ENCODE data around the gene AP2B1. TPM values are rescaled to one million over a fixed set of nuclear protein-coding genes. Genes with fewer than 3 reads are reported as not detected.

Gene AP2B1
- polyA plus RNA-seq, 1 of the 3 experiments (the other 2 are of a cell fraction), result 97.8 TPM

DNA sequence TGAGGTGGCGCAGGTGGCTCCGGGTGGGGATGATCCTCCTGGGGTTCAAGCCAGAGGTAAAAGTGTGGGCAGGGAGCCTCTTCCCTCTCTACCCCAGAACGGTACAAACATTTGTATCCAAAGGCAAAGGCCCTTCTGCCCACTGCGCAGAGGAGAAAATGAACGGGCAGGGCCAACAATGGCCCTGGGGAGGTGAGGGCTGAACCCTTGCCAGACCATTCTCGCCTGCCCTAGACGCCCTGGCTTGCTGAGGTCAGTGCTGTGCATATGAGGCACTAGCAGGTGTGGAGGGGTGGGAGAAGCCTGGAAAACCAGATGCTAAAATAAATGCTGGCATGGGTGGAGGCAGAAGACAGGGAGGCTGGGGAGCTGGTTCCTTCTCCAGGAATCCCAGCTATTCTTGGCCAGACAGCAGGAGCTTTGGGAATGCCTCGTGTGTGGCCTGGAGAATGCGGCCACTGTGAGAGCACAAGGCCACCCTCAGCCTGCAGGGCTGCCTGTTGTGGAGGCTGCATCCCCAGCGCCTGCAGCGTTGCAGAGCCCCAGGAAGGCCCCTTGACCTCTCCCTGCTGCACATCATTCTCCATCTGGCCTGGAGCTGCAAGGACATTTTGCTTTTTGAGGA, 178.1 kb downstream of the AP2B1 start:
- Histone ChIP-seq H3K79me2 (ENCODE audit: insufficient read depth) (no peaks in the 10 kb centered on the region), H3F3A (replicated peaks; ENCODE audit: insufficient read depth) (no peaks in the 10 kb centered on the region), H3K4me2 (no peak overlapping the region), H4K20me1 (ENCODE audit: insufficient read depth) (no peaks in the 10 kb centered on the region), H3K9me2 (no peaks in the 10 kb centered on the region), H3K9me3 (no peaks in the 10 kb centered on the region), H3K27me3 (ENCODE audit: insufficient read depth) (no peaks in the 10 kb centered on the region), H2AFZ (ENCODE audit: low read depth) (no peak overlapping the region), H3K36me3 (replicated peaks in 1 of 2; ENCODE audit: control insufficient read depth in 1 of 2, insufficient read depth in 2 of 2, low read length in 1 of 2) (no peaks in the 10 kb centered on the region), H3K9ac (no peak overlapping the region), H3K4me1 (ENCODE audit: control insufficient read depth in 1 of 2, insufficient read depth in 2 of 2, low read depth in 1 of 2, low read length in 1 of 2) (peaks cover 0 to 15% of the 10 kb centered on the region in 2 experiments; a peak in 1 of 4 replicates), H3K4me3 (ENCODE audit: low read depth in 2 of 2, low read length in 1 of 2) (no peak overlapping the region), H3K27ac (ENCODE audit: low read depth in 2 of 2, low read length in 1 of 2) (peak overlapping the region in 1 of 2 experiments; percentile 19; a peak in 1 of 4 replicates)
- ChIA-PET POLR2A (interaction anchor here (1.7 to 3.2 kb wide), 2 partner anchors 11 to 43 kb away, joined by 7 to 65 read pairs; partner anchors contain the start of gene TAF15), CTCF (interaction anchor here (0.8 to 31.2 kb wide), 20 partner anchors 12 to 186 kb away, joined by 3 to 809 read pairs (median 16); partner anchors contain the start of genes GAS2L2, MMP28, PEX12 and RASL10B)
- DNase-seq, result peak; percentile 35
- TF ChIP-seq JUND (IDR thresholded peaks at IDR 0.05), result no peak
- TF ChIP-seq, protein P1, sequence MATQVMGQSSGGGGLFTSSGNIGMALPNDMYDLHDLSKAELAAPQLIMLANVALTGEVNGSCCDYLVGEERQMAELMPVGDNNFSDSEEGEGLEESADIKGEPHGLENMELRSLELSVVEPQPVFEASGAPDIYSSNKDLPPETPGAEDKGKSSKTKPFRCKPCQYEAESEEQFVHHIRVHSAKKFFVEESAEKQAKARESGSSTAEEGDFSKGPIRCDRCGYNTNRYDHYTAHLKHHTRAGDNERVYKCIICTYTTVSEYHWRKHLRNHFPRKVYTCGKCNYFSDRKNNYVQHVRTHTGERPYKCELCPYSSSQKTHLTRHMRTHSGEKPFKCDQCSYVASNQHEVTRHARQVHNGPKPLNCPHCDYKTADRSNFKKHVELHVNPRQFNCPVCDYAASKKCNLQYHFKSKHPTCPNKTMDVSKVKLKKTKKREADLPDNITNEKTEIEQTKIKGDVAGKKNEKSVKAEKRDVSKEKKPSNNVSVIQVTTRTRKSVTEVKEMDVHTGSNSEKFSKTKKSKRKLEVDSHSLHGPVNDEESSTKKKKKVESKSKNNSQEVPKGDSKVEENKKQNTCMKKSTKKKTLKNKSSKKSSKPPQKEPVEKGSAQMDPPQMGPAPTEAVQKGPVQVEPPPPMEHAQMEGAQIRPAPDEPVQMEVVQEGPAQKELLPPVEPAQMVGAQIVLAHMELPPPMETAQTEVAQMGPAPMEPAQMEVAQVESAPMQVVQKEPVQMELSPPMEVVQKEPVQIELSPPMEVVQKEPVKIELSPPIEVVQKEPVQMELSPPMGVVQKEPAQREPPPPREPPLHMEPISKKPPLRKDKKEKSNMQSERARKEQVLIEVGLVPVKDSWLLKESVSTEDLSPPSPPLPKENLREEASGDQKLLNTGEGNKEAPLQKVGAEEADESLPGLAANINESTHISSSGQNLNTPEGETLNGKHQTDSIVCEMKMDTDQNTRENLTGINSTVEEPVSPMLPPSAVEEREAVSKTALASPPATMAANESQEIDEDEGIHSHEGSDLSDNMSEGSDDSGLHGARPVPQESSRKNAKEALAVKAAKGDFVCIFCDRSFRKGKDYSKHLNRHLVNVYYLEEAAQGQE (IDR thresholded peaks at IDR 0.05; ENCODE audit: low read depth, low read length), result no peak
- no peak for TF ChIP-seq NFIC (IDR thresholded peaks at IDR 0.05; ENCODE audit: borderline replicate concordance)
- no peak for TF ChIP-seq EZH2phosphoT487 (IDR thresholded peaks at IDR 0.05; ENCODE audit: borderline replicate concordance, low read depth)
- TF ChIP-seq NRF1 (IDR thresholded peaks at IDR 0.05; ENCODE audit: low read depth, low read length), result no peak
- TF ChIP-seq PBX3 (IDR thresholded peaks at IDR 0.05), result no peak
- TF ChIP-seq, protein P2, sequence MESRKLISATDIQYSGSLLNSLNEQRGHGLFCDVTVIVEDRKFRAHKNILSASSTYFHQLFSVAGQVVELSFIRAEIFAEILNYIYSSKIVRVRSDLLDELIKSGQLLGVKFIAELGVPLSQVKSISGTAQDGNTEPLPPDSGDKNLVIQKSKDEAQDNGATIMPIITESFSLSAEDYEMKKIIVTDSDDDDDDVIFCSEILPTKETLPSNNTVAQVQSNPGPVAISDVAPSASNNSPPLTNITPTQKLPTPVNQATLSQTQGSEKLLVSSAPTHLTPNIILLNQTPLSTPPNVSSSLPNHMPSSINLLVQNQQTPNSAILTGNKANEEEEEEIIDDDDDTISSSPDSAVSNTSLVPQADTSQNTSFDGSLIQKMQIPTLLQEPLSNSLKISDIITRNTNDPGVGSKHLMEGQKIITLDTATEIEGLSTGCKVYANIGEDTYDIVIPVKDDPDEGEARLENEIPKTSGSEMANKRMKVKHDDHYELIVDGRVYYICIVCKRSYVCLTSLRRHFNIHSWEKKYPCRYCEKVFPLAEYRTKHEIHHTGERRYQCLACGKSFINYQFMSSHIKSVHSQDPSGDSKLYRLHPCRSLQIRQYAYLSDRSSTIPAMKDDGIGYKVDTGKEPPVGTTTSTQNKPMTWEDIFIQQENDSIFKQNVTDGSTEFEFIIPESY (IDR thresholded peaks at IDR 0.05; ENCODE audit: borderline replicate concordance, low read depth), result no peak
- TF ChIP-seq SMC3 (IDR thresholded peaks at IDR 0.05; ENCODE audit: low read depth, low read length), result no peak
- no peak for TF ChIP-seq RAD21 (IDR thresholded peaks at IDR 0.05; ENCODE audit: low read length)
- no peak for TF ChIP-seq FOSL2 (IDR thresholded peaks at IDR 0.05; ENCODE audit: borderline replicate concordance, low read depth)
- TF ChIP-seq CHD2 (IDR thresholded peaks at IDR 0.05; ENCODE audit: low read length, partially characterized antibody), result no peak
- TF ChIP-seq, protein P3, sequence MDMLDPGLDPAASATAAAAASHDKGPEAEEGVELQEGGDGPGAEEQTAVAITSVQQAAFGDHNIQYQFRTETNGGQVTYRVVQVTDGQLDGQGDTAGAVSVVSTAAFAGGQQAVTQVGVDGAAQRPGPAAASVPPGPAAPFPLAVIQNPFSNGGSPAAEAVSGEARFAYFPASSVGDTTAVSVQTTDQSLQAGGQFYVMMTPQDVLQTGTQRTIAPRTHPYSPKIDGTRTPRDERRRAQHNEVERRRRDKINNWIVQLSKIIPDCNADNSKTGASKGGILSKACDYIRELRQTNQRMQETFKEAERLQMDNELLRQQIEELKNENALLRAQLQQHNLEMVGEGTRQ (IDR thresholded peaks at IDR 0.05; ENCODE audit: borderline replicate concordance, low read depth, low read length), result no peak
- TF ChIP-seq, protein P4, sequence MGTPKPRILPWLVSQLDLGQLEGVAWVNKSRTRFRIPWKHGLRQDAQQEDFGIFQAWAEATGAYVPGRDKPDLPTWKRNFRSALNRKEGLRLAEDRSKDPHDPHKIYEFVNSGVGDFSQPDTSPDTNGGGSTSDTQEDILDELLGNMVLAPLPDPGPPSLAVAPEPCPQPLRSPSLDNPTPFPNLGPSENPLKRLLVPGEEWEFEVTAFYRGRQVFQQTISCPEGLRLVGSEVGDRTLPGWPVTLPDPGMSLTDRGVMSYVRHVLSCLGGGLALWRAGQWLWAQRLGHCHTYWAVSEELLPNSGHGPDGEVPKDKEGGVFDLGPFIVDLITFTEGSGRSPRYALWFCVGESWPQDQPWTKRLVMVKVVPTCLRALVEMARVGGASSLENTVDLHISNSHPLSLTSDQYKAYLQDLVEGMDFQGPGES (IDR thresholded peaks at IDR 0.05; ENCODE audit: low read depth, low read length), result no peak
- no peak for TF ChIP-seq FOXM1 (IDR thresholded peaks at IDR 0.05; ENCODE audit: low read depth)
- no peak for TF ChIP-seq TEAD4 (IDR thresholded peaks at IDR 0.05; ENCODE audit: borderline replicate concordance, insufficient read depth)
- no peak for TF ChIP-seq RXRA (IDR thresholded peaks at IDR 0.05; ENCODE audit: borderline replicate concordance, low read depth)
- TF ChIP-seq POLR2AphosphoS5 (IDR thresholded peaks at IDR 0.05; ENCODE audit: low read depth, low read length), result no peak
- no peak for TF ChIP-seq MEF2A (IDR thresholded peaks at IDR 0.05; ENCODE audit: borderline replicate concordance, low read depth)
- 84% methylated on average over 10 of the region's 11 CpGs for WGBS (ENCODE audit: low lambda C conversion rate)
